HG03378 (cell line): ENCODE measurements around the gene VAPB.
"Not testable (repeated sequence)": the region's sequence is repeated elsewhere in the genome, so short reads cannot be mapped to it uniquely, and the experiment has no call there.

Experiments
- ATAC-seq: cut with Tn5 transposase; IDR thresholded peaks from one replicate; pipeline ENCODE4 v1.9.1; 2021; ENCODE audit warnings: mild to moderate bottlenecking, moderate library complexity; ENCODE audit not compliant: unreplicated experiment

VAPB gene, protein sequence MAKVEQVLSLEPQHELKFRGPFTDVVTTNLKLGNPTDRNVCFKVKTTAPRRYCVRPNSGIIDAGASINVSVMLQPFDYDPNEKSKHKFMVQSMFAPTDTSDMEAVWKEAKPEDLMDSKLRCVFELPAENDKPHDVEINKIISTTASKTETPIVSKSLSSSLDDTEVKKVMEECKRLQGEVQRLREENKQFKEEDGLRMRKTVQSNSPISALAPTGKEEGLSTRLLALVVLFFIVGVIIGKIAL

DNA sequence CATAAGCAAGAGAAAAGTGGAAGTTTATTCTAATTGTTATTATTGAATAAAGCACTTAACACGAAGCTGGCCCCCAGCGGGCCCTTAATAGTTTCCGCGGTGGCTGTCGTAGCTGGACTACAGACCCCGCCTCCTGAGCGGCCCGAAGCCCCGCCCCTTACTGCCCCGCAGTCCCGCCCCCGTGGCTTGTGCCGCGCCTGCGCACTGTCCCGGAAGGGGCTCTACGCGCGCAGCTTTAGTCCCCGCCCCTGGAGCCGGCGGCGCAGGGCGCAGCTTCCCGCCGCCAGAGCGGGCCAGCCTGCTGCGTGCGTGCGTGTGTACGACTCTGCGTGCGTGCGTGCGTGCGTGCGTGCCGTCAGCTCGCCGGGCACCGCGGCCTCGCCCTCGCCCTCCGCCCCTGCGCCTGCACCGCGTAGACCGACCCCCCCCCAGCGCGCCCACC, at the start of gene VAPB:
Gene VAPB, plus strand, starts transcription at position 348 of the 442 bp plus-strand sequence. CDS start 231 bp downstream, outside the sequence.
- ATAC-seq, result peak; percentile 83

DNA sequence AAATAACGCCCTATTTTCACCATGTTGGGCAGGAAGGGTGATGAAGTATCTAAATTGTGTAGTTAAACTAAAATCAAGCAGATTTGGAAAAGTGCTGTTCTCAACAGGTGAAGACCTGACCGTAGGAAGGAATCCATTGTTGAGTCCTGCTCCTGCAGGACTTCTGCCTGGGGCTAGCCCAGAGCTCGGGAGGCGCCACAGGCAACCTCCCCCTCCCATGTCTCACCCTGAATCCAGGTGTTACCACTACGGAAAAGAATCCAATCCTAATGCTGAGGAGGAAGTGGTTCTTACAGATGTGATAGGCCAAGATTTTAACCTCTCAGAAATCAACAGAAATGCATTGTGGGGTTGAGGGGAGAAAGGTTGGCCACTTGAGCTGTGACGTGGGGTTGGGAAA, 49.3 kb upstream of the VAPB start:
- no peak for ATAC-seq

DNA sequence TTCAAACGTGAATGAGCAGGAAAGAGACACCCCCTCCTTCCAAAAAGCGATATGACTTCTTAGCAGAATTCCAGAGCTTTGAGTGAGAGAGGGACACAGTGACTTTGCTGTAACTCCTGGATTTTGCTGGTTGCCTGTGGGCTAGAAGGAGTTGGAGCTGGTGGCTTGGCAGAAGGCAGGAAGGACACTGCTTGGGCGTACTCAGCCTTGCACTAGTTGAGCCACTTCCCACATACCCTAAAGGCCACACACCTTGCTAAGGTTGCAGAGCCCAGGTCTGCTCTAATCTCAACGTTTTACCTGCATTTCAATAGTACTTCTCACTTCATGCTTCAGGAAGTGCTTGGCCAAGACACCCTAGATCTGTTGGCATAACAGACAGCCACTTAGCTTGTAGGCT, 48.9 kb upstream of the VAPB start:
- no peak for ATAC-seq

DNA sequence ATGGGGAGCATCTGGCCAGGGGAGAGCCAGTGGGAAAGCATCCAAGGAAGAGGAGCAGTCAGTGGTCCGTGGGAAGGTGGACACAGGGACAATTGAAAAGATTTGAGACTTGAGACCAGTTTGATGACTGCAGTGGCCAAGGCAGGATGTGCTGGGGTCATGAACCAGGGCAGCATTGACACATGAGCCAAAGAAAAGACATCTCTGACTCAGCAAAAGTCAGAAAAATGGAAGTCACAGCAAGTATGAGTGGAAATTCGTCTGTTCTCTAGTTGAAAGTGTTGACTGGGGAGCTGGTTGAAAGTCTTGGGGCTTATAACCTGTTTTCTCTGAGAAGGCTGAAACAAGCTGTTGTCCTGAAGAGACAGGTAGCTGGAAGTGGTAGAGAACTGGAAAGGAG, 48.2 kb upstream of the VAPB start:
- no peak for ATAC-seq

DNA sequence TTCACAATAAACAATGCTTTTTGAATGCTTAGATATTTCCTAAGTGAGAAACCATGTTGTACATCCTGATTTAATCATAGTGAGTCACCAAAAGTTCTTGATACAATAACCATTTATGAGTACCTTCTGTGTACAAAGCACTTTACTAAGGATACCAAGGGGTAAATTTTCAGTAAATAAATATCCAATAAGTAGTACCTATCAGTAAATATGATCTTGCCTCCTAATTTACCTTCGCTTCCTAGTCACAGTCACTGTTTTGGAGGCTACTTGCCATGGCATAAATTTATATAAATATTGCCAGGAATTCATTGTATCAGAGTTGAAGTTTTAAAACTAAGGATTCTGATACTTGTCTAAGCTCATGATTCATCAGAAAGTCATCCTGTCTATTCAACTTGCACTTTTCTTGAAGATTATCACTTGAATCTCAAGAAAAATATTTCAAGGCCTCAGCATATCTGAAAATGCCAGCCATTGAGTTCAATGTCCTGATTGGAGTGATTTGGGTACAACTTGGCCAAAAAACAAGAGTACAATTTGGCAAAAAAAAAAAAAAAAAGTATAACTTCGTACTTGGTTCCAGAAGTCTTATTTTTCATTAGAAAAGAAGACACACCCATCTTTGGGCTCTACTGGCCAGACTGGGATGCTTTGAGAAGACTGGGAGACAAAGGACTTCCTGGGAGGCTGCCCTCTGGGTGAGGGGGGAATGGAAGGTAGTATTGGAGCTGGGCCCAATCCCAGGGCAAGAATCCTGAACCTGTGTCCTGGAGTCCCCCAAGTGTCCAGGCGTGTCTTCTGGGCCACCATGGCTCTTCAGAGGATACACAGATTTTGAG, 46.7 kb upstream of the VAPB start:
- ATAC-seq, result no peak

DNA sequence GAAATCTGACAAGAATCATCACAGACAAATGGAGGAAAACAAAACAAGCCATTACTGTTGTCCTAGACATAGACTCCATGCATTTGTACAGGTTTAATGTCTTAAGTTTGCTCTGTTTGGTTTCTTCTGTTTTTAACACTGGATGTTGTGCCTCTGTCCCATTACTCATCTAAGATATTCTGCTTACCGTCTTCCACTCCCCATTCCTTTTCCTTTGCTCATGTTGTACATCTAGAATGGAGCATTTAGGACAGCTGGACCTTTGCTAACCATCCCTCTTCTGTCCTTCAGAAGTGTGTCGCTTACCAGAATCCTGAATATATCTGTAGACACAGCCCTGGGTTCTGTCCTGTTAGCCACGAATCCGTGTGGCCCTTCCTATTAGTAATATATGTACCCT, 44.3 kb upstream of the VAPB start:
- ATAC-seq, result no peak

DNA sequence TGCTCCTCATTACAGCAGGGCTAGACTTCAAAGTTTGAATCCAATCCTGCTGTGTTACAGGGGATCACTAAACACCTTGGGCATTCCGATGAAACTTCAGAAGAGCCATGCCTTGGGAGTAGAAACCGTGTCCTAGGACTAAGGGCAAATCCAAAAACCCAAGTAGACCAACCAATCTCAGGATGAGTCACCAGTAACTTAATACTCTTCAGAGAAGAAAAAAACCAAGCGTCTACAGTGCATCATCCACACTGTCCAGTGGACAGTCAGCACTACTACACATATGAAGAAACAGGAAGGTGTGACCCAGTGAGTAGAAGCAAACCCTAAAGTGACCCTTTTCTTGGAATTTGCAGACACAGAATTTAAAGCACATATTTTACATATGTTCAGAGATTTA, 39.5 kb upstream of the VAPB start:
- no peak for ATAC-seq

DNA sequence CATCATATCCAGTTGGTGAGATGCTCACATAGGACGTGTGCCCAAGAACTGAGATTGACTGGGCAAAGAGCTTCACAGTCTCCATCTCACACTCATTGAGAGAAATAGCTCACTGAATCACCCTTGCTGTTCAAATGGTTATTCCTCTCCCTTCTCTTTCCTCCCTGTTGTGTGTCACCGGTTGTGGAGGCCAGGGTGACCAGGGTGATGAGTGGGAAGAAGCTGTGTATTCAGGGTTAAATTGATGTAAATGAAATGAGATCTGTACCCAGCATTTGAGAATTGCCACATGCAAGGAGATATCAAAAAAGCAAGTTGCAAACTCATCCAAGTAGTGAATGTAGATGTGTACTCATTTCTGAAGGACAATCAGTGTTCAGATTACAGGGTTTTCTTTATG, 36.6 kb upstream of the VAPB start:
- no peak for ATAC-seq

DNA sequence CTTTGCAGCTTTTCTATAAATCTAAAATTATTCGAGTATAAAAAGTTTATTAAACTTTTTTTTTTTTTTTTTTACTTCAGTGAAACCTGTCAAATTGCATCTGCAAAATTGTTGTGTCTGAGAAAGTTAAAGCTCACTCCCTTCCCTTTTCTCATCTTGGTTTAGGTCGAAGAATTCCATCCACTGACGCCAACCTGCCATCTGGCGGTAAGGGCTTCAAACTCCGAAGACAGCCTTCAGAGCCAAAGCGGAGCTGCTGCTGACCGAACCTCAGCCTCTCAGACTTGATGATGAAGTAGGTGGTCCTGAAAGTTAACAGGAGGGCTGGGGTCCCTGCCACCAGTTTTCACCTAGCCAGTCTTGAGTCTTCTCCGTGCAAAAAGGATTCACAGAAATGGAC, 29.6 kb upstream of the VAPB start:
- no peak for ATAC-seq

DNA sequence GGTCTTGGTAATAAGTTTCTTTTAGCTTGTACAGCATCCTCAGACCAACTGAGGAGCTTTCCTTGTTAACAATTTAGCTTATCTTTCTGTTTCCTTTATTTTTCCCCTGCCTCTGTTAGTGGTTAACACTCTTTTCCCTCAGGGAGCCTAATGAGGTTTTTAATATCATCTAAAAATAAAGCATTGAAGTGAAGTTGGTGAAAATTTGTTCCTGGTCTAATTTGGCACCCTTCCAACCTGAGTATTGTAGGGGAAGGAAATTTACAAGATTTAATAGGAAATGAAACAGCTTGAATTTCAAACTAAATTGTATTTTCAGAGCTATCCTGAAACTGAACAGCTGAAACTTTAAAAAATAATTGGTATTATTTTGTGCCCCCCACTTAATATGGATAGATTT, 28.1 kb upstream of the VAPB start:
- ATAC-seq, result no peak

DNA sequence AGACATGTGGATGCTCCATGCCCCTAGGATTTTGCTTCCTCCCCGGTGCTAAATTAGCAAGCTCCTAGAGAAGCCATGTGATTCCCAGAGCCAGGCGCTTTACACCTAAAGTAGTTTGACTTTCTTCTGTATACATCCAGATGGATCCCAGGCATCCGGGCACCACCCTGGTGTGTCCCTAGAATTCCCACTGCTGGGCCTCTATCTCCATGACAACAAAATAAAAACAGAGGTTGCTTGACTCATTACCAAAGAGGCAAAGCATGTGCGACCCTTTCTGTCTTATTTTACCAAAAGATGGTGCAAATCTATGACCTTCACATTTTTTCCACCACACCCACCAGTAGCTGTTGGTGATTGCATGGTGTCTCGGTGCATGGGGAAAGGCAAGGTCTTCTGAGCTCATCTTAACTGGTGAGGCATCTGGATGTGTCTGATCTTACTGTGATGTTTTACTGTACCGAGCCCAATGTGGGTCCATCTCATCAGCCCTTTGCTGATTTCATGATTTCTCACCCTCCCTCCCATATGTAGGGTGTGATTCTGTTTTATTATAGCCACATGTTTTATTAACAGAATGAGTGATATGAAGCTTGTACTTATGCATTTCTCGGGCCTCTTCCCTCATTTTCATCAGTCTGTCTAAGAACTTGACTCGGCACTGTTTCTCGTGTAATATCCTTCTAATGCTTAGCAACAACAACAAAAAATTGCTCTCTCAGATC, 27.4 kb upstream of the VAPB start:
- ATAC-seq, result no peak

DNA sequence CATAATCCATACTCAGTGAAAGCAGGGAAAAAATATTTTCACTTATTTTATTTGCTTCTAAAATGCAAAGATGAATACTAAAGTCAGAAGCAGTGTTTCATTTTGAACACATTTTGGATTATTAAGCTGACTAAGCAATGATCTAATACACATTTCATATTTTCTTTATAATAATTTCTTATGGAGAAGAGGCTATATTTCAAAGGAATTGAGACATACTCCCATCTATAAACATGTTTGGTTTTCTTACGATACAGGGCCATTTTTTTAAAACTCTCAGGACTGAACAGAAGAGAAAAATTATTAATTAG, 26.9 kb upstream of the VAPB start:
- ATAC-seq, result no peak

DNA sequence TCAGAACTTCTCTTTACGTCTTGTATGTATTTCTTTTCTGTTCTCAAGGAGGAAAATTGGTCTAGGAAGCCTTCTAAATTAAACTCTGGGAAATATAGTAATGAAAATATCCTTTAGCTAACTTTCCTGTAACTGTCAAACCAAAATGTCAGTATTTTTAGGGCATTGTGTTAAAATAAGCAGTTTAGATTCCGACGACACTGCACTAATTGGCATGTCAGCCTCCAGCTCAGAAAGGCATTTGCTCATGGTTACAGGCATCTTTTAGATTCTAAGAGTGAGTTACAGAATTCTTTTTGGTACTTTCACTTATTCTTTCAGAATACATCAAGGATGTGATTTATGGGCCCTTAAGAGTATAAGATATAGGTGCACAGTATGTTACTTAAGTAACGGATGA, 26.1 kb upstream of the VAPB start:
- ATAC-seq, result no peak

DNA sequence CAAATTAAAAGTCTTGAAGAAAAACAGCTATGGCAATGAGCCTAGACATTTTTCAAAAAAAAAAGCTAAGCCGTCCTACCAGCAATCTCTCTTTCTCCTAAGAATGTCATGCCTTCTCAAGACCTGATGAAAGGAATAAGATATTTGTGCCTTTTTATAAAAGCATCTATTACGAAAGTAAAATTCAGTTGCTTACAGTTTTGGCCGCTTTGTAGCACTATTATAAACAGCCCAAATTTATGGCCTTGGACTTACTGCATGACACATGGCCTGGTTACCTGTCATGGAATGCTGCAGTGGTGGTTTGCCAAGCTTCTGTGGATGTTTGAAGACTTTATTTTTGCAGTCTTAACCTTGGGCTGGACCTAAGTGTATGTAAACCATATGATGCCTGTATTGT, 22.2 kb upstream of the VAPB start:
- no peak for ATAC-seq

DNA sequence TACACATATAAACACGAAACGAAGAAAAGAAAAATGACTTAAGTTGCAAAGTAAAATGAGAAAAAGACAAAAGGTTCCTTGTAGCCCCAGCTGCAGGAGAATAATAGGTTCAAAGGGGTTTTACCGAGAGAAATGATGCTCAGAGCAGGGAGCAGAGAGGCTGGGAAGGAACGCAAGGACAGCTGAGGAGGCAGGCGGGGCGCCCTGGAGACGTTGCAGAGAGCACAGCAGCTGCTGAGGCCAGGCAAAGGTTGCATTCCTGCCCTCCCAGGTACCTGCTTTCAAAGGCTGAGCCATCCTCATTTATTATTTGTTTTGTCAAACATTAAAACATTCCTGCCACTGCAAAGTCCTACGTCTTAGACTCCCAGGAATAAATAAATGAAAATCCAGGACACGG, 16.2 kb upstream of the VAPB start:
- no peak for ATAC-seq

DNA sequence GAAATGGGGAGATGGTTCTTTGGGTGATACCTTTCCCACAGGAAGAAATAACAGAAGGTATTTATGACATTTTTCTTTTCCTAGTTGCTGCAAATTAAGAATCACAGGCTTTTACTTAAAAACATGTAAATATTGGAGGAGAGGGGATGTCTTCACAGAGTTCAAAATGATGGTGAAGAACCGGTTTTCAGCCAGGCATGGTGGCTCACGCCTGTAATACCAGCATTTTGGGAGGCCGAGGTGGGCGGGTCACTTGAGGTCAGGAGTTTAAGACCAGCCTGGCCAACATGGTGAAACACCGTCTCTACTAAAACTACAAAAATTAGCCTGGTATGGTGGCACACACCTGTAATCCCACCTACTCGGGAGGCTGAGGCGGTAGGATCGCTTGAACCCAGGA, 15.7 kb upstream of the VAPB start:
- ATAC-seq, result not testable (repeated sequence)

DNA sequence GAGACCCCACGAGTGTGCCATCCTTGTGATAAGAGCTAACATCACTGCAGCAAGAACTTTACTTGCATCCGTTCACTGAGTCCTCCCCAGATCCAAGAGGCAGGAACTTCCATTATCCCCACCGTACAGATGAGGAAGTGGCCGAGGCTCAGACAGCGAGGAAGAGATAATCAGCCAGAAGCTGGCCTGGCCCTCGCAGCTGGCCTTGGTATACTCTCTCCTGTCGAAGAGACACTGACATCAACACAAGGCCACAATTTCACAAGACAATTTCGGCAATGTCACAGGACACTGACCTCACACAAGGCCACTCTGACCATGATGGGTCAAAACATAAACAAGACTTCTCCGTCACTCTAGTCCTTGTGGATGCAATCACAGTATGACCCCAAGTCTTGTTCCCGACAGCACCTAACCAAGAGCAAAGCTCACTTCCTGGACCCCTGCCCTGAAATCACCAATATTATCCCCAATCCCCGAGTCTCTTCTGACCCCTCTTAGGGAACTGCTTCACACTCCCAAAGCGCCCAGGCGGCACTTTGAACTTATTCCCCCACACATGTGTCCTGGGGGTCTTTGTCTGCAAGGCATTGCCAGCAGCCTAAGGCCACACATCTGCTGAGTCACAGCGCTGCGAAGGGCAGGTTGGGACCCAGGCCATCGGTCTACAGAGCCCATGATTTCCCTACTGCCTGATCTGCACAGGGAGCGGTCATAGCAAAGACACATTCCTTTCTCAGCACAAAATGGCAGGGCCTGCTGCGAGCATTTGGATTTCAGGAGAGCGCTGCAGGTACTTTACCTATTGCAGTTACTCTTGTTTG, 14.8 kb upstream of the VAPB start:
- ATAC-seq, result no peak

DNA sequence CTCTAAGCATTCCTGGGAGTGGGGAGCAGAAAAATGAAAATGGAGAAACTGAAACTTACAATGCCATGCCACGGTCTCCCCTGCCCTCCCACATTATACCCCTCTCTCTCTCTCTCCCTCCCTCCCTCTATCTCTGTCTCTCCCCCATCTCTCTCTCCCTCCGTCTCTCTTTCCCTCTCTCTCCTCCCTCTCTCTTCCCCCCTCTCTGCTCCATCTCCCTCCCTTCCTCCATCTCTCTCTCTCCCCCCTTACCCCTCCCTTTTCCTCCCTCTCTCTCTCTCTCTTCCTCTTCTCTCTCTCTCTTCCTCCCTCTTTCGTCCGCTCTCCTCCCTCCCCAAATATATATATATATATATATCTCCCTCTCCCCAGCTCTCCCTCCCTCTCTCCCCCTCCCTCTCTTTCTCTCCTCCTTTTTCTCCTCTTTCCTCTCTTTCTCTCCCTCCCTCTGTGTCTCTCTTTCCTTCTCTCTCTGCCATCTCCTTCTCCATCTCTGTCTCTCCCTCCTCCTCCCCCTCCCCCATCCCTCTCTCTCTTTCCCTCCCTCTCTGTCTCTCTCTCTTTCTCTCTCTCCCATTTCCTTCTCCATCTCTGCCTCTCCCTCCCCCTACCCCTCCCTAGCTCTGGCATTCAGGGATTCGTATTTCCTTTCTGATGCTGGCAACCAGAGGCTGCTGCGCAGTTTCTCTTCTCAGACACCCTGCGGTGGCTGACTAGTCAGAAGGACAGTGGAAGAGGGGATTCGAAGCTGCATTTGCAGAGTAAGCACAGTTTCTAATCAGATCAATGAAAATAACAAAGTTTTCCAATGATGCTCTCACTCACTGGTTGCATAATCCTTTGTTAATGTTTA, 13.9 kb upstream of the VAPB start:
- ATAC-seq, result no peak

DNA sequence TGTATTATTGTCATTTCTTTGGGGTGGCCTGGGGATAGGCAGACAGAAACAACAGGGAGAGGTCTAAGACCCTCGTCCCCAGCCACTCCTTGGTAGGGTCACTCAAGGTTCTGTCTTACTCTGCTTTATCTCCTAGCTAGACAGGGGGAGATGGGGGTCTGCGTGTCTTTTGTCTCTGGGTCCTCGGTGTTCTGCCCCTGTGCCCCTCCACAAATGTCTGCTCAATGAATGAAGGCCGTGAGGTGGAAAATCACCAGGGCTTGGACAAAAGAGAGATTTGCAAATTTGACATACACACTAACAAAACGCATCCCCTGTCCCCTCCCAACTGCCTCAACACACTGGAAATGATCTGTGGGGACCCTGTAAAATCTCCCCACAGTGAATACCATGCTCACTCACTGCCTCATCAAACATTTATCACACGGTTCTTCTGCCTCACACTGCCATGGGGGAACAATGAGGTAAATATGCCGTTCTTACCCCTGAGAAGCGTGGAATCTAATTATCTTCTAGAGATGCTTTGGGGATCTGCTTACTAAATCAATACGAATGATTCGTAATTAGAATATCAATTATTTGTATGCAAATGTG, 13.2 kb upstream of the VAPB start:
- ATAC-seq, result no peak

DNA sequence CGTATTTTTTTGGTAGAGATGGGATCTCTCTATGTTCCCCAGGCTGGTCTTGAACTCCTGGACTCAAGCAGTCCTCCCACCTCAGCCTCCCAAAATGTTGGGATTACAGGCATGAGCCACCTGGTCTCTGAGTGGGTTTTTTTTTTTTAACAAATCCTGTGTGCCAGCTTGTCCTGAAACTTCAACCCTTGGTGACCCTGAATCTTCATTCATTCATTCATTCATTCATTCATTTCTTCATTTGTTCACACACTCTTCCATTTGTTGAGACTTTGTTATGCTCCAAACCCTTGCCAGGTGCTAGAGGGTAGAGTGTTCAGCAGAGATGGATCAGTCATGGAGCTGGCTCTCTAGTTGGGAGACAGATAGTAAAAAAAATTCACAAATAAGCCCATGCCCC, 12.0 kb upstream of the VAPB start:
- ATAC-seq, result no peak
